ENCODE measurements around the gene CDIPT.

CDIPT gene

DNA sequence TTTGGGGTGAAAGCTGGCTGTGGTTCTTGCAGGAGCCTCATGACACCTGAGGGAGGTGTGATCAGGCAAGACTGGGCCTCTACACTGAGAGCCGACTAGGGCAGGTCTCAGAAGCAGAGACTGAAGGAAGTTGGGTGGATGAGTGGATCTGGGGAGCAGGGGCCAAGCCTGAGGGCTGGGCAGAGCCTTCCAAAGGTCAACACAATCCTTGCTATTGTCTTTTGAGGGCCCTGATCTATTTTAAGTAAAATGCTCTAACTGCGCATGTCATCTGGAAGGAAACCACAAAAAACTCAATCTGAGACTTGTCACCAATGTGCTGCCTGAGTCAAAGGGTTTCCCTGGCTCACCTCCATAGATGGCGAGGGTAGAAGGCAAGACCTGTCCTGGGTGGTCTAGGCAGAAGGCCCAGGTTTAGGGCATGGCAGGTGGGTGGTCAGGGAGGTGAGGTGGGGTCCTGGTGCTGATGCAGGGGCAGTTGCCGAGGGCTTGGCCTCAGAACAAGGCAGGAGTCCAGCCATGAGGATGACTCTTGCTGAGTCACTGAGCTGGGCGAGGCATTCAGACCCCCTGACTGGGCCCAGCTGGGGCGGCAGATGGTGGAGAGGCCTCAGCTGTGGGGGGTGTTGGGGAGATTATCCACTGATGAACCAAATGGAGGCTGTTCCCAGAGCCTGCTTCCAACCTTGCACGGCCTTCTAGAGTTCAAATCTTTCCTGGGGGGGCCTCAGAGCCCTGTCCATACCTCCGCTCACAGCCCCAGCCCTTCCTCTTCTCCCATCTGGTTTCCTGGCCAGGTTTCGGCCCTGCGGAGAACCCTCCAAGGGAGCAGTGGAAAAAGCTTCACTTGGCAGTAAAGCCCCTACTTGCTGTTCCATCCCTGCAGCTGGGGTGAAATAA, 37.6 kb downstream of the CDIPT start:
- no peak for DNase-seq (ENCODE audit: low spot score)

- no peak for DNase-seq (ENCODE audit: low spot score)
These were observed 38.4 kb downstream of the CDIPT start for GRCh38 chr16:29824589-29825144.

DNA sequence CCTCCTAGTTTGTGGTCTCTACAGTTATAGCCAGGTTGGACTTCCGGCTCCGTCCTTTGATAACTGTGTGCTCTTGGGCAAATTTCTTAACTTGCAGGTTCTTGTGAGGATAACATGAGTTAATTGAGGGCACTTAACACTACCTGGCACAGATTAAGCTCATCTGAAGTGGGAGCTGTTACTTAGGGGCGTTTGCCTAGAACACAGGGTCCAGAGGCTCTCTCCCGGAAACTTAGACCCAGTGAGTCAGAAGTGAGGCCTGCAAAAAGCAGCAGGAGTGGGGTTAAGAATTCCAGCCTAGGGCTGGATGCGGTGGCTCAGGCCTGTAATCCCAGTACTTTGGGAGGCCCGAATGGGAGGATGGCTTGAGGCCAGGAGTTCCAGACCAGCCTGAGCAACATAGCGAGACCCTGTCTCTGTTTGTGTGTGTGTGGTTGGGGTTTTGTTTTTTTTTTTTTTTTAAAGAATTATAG, 41.3 kb downstream of the CDIPT start:
- DNase-seq (ENCODE audit: low spot score): no peak

GRCh38 chr16:29820730-29821642, 42.0 kb downstream of the CDIPT start:
- no peak for DNase-seq (ENCODE audit: low spot score)

DNA sequence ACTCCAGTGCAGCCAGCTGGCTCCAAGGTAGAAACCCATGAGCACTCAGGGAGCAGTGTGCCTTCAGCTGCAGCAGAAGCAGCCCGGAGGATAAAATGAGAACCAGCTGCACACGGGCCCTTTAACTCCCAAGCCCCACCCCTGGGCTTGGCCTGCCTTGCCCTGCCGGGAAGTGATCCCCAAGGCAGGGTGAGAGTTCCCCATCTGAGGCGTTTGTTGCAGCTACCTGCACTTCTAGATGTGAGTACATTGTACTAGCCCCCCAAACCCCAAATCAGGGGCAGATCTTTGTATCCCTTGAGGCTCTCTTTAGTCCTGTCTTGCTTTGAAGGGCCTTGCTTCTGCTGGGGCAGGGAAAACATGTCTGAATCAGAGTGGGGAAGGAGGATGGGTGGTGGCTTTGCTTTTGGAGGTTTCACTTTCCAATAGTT, 42.7 kb downstream of the CDIPT start, which contains the start of gene MVP:
TSS of gene MVP (plus strand) at position 192 of the 431 bp plus-strand sequence. CDS start 10,088 bp downstream, outside the sequence.
- DNase-seq (ENCODE audit: low spot score): no peak

- no peak for DNase-seq (ENCODE audit: low spot score)
These were observed 43.5 kb downstream of the CDIPT start for GRCh38 chr16:29819506-29819905.

GRCh38 chr16:29818082-29818481, 44.9 kb downstream of the CDIPT start:
- no peak for DNase-seq (ENCODE audit: low spot score)

- peak; percentile 59 for DNase-seq (ENCODE audit: low spot score)
These were observed 46.2 kb downstream of the CDIPT start for GRCh38 chr16:29816694-29817441.

GRCh38 chr16:29815793-29816693, 47.0 kb downstream of the CDIPT start, which contains the start of gene PAGR1:
TSS of gene PAGR1 (plus strand) at chr16:29816152. CDS start at chr16:29816526, 374 bp downstream.
- DNase-seq (ENCODE audit: low spot score): peak; percentile 96

- no peak for DNase-seq (ENCODE audit: low spot score)
These were observed 47.8 kb downstream of the CDIPT start for GRCh38 chr16:29815032-29815721.

GRCh38 chr16:29814592-29814991, 48.4 kb downstream of the CDIPT start:
- DNase-seq (ENCODE audit: low spot score): no peak

GRCh38 chr16:29813644-29814562, 49.1 kb downstream of the CDIPT start:
- no peak for DNase-seq (ENCODE audit: low spot score)

GRCh38 chr16:29812754-29813643, 50.0 kb downstream of the CDIPT start:
- no peak for DNase-seq (ENCODE audit: low spot score)

DNA sequence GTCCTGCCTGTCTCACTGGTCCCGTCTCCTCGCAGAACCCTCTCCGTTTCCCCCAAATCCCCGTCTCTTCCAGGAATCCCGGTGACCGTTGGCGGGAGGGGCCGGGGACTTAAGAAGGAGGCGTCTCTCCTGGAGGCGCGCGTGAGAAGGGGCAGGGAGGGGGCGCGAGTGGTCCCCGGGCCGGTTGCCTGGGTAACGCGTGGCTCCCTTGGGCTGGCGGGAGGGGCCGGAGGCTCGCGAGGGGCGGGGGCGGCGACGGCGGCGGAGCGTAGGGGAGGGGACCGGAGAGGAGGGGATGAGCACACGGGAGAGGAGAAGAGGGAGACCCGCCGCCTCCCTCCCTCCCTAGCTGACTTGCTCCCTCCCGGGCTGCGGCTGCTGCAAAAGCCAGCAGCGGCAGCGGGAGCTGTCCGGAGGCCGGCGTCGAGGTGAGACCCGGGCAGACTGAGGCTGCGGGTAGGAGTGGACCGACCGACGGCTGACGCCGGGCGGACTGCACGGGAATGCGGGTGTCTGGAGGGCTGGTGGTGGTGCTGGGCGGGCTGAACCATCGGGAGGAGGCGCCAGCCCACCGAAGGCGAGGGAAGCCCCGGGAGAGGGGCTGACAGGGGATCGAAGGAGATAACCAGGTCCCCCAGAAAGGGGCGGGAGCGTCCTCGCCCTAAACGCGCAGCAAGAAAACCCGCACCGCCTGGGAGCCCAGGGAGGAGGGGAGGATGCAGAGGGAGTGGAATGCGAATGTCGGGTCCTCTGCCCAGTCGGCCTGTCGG, 50.9 kb downstream of the CDIPT start, which contains the start of gene PRRT2:
TSS of gene PRRT2 (plus strand) at position 298 of the 770 bp plus-strand sequence. CDS start 862 bp downstream, outside the sequence.
- DNase-seq (ENCODE audit: low spot score): peak; percentile 71

DNA sequence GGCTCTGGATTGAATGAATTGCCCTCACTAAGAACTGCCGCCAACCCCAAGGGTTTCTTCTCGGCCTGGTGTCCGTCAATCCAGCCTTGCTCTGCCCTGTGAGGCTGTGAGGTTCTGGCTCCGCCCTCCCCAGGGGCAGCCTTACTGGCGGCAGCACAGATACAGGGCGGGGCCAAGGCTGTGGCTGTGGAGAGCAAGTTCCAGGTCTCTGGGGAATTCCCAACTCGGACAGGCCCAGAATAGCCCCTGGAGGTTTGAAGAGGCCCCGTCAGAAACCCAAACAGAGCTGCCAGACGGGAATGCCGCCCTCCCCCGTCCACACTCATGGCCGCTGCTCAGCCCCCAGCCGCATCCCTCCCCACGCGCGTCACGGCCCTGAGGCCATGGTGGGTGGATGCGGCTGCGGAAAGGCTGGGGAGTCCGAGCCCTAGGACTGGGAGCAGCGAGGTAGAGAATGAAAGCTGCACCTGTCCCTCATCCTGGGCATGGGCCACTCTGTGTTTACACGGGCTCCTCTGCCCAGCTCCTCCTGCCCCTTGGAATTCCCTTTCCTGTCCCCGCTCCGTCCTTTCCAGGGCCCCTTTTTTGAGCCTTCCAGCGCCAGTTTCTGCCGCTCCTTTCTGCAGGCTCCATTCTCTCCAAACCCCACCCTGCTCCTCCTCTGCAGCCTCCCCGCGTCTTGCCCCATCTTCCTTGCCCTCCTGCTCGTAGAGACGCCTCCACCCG, 51.7 kb downstream of the CDIPT start:
- DNase-seq (ENCODE audit: low spot score): peak; percentile 96

- no peak for DNase-seq (ENCODE audit: low spot score)
These were observed 52.3 kb downstream of the CDIPT start for GRCh38 chr16:29810699-29811169.
